DOHH2 (cell line): ENCODE results near the gene MAP3K1.
A peak's percentile ranks its signal among the peaks of the same experiment; 100 is the strongest.

Experiments used
- H3F3A ChIP-seq: fragments of 200-600 bp; sonication (generic), shearing (Covaris generic); 2 replicates; pipeline ENCODE4 v1.6.0; 2016; ENCODE audit warnings: antibody characterized with exemption, mild to moderate bottlenecking; ENCODE audit not compliant: control insufficient read depth, insufficient read depth
- H3K27ac ChIP-seq: fragments of 200-600 bp; sonication (generic); 2 replicates; pipeline ENCODE4 v1.5.1; 2014; ENCODE audit warnings: low read depth, mild to moderate bottlenecking, low read length, moderate library complexity
- H3K27me3 ChIP-seq: fragments of 200-600 bp; sonication (generic); 2 replicates; pipeline ENCODE4 v1.6.1; 2014; ENCODE audit warnings: mild to moderate bottlenecking, low read length, mixed read lengths; ENCODE audit not compliant: control insufficient read depth
- H3K36me3 ChIP-seq: fragments of 200-600 bp; sonication (generic); 2 replicates; pipeline ENCODE4 v1.6.1; 2014; ENCODE audit warnings: mild to moderate bottlenecking, low read length, moderate library complexity, mixed read lengths; ENCODE audit not compliant: control insufficient read depth
- H3K4me1 ChIP-seq: fragments of 200-600 bp; sonication (generic); 2 replicates; pipeline ENCODE4 v1.6.1; 2014; ENCODE audit warnings: mild to moderate bottlenecking, low read length, mixed read lengths; ENCODE audit not compliant: control insufficient read depth
- H3K4me2 ChIP-seq: fragments of 200-600 bp; sonication (generic); 2 replicates; pipeline ENCODE4 v1.6.0; 2014; ENCODE audit warnings: mild to moderate bottlenecking, low read length, moderate library complexity
- H3K4me3 ChIP-seq: fragments of 200-600 bp; sonication (generic); 2 replicates; pipeline ENCODE4 v1.5.1; 2014; ENCODE audit warnings: mild to moderate bottlenecking, low read length, mixed read lengths
- H3K79me2 ChIP-seq: fragments of 200-600 bp; sonication (generic); 2 replicates; pipeline ENCODE4 v1.6.1; 2014; ENCODE audit warnings: mild to moderate bottlenecking, low read length, mixed read lengths; ENCODE audit not compliant: control insufficient read depth
- H3K9me2 ChIP-seq: fragments of 200-600 bp; sonication (generic); replicated peaks from 2 replicates; pipeline ENCODE4 v1.6.1; 2014; ENCODE audit warnings: mild to moderate bottlenecking, low read length, mixed read lengths; ENCODE audit not compliant: control insufficient read depth
- H3K9me3 ChIP-seq: fragments of 200-600 bp; sonication (generic); 2 replicates; pipeline ENCODE4 v1.6.1; 2014; ENCODE audit warnings: antibody characterized with exemption, low read length, mixed read lengths; ENCODE audit not compliant: control insufficient read depth, insufficient read depth
- H4K20me1 ChIP-seq: fragments of 200-600 bp; sonication (generic); 2 replicates; pipeline ENCODE4 v1.6.0; 2014; ENCODE audit warnings: low read depth, mild to moderate bottlenecking, antibody characterized with exemption, low read length, moderate library complexity; ENCODE audit not compliant: control insufficient read depth, insufficient read depth
- CTCF ChIP-seq: fragments of 200-600 bp; sonication (generic); IDR thresholded peaks from one replicate; pipeline ENCODE4 v1.5.1; 2014; ENCODE audit warnings: antibody characterized with exemption, mild to moderate bottlenecking, low read depth, low read length; ENCODE audit not compliant: poor library complexity, severe bottlenecking
- EZH2phosphoT487 ChIP-seq: fragments of 200-600 bp; sonication (generic); IDR thresholded peaks from 2 replicates; pipeline ENCODE4 v1.6.1; 2017; ENCODE audit warnings: borderline replicate concordance, mild to moderate bottlenecking, antibody characterized with exemption, low read length, moderate library complexity, mixed read lengths

MAP3K1 gene

GRCh38 chr5:56812110-56812509 lies 3.2 kb upstream of the MAP3K1 start:
- Histone ChIP-seq H3K36me3 (no peaks in the 10 kb centered on the region), H3F3A (peaks cover 10% of the 10 kb centered on the region; the same call in 1 of the 2 replicates), H3K4me2 (no peak overlapping the region), H4K20me1 (no peaks in the 10 kb centered on the region), H3K79me2 (peaks cover 24% of the 10 kb centered on the region), H3K4me1 (peaks cover 23% of the 10 kb centered on the region), H3K9me2 (no peaks in the 10 kb centered on the region), H3K9me3 (no peaks in the 10 kb centered on the region), H3K27me3 (no peaks in the 10 kb centered on the region), H3K4me3 (no peak overlapping the region), H3K27ac (no peak overlapping the region)
- TF ChIP-seq EZH2phosphoT487 (no peak), CTCF (no peak)

- peaks cover 36% of the 10 kb centered on the region for H3K79me2 ChIP-seq
- no peaks in the 10 kb centered on the region for H4K20me1 ChIP-seq
- peak overlapping the region; percentile 93 for H3K4me2 ChIP-seq
- no peak for TF ChIP-seq CTCF
- TF ChIP-seq EZH2phosphoT487, result no peak
- H3K4me1 ChIP-seq, result peaks cover 30% of the 10 kb centered on the region
- no peak overlapping the region for H3K27ac ChIP-seq
- H3K36me3 ChIP-seq, result no peaks in the 10 kb centered on the region
- H3K9me2 ChIP-seq, result no peaks in the 10 kb centered on the region
- no peaks in the 10 kb centered on the region for H3K27me3 ChIP-seq
- H3F3A ChIP-seq, result peaks cover 16% of the 10 kb centered on the region; the same call in 1 of the 2 replicates
- H3K4me3 ChIP-seq, result peak overlapping the region; percentile 88
- no peaks in the 10 kb centered on the region for H3K9me3 ChIP-seq
Observed at GRCh38 chr5:56813302-56813701, 2.0 kb upstream of the MAP3K1 start.

GRCh38 chr5:56814361-56814962 lies 887 bp upstream of the MAP3K1 start:
- Histone ChIP-seq H3K27ac (peak overlapping the region; percentile 82), H3K4me1 (peaks cover 40% of the 10 kb centered on the region), H3K9me3 (no peaks in the 10 kb centered on the region), H3K4me3 (peak overlapping the region; percentile 88), H3K36me3 (no peaks in the 10 kb centered on the region), H3K9me2 (no peaks in the 10 kb centered on the region), H3K27me3 (no peaks in the 10 kb centered on the region), H3K4me2 (peak overlapping the region; percentile 93), H4K20me1 (no peaks in the 10 kb centered on the region), H3F3A (peaks cover 20% of the 10 kb centered on the region; the same call in 1 of the 2 replicates), H3K79me2 (peaks cover 47% of the 10 kb centered on the region)
- TF ChIP-seq CTCF (no peak), EZH2phosphoT487 (no peak)
